VCaP (cell line): ENCODE results near the gene ABCA3.

Experiments used
- H3K27ac ChIP-seq: fragments of 450-650 bp; 2 replicates; pipeline ENCODE4 v1.5.1; 2017
- TF ChIP-seq, protein P1 (sequence below): fragments of 450-650 bp; conservative IDR thresholded peaks from 2 replicates; pipeline ENCODE4 v1.5.1; 2017; ENCODE audit warnings: mild to moderate bottlenecking, moderate library complexity

Gene ABCA3

DNA sequence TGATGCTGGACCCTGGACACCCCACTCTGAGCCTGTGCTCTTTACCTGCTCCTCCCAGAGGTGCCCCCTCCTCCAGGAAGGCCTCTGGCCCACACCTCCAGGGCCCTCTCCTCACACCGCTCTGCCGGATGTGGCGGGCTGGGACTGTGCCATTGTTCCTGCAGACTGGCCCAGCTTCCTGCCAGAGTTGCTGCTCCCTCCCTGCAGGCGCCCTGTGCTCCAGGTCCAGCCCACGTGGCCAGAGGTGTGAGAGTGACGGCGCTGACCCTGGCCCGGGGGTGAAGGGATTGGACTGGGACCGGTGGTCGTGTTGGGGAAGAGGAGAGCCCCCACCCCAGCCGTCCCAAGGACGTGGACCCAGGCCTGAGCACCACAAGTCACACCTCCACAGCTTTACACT is 111.4 kb downstream of the ABCA3 start:
- TF ChIP-seq, protein P1, sequence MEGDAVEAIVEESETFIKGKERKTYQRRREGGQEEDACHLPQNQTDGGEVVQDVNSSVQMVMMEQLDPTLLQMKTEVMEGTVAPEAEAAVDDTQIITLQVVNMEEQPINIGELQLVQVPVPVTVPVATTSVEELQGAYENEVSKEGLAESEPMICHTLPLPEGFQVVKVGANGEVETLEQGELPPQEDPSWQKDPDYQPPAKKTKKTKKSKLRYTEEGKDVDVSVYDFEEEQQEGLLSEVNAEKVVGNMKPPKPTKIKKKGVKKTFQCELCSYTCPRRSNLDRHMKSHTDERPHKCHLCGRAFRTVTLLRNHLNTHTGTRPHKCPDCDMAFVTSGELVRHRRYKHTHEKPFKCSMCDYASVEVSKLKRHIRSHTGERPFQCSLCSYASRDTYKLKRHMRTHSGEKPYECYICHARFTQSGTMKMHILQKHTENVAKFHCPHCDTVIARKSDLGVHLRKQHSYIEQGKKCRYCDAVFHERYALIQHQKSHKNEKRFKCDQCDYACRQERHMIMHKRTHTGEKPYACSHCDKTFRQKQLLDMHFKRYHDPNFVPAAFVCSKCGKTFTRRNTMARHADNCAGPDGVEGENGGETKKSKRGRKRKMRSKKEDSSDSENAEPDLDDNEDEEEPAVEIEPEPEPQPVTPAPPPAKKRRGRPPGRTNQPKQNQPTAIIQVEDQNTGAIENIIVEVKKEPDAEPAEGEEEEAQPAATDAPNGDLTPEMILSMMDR = no peak
- no peak overlapping the region for H3K27ac ChIP-seq

DNA sequence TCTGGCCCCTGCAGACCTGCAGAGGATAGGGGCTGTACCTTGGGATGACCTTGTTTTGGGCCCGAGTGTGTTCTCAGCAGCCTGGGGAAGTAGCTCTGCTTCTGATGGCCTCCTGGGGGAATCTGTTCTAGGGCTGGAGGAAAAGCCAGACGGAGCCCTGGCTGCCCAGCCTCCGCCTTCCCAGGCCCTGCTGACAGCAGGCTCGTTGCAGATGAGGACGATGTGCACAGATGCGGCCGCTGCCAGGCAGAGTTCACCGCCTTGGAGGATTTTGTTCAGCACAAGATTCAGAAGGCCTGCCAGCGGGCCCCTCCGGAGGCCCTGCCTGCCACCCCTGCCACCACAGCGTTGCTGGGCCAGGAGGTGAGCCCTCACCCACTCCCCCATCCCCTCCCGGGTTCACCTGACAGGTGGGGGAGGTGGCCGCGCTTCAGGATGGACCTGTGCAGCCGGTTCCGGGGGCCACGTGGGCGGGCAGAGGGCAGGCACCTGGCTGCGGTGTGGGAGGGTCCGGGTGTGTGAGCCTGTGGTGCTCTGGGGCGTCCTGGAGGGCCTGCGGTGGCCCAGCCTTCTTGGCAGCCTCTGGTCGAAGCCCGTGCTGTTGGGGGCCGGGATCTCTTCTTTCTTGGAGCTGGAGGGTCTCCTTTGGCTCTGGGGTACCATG is 112.2 kb downstream of the ABCA3 start:
- H3K27ac ChIP-seq = no peak overlapping the region
- TF ChIP-seq, protein P1 = no peak

DNA sequence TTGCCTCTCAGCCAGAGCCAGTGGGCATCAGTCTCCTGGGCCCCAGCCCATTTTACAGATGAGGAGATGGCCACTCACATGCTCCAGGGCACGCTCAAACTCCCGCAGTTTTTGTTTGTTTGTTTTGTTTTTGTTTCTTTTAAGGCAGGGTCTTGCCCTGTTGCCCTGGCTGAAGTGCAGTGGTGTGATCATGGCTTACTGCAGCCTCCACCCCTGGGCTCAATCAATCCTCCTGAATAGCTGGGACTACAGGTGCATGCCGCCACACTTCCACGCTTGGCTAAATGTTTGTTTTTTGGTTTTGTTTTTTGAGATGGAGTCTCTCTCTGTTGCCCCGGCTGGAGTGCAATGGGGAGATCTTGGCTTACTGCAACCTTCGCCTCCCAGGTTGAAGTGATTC is 113.6 kb downstream of the ABCA3 start:
- TF ChIP-seq, protein P1 = no peak
- H3K27ac ChIP-seq = peak overlapping the region; percentile 26

DNA sequence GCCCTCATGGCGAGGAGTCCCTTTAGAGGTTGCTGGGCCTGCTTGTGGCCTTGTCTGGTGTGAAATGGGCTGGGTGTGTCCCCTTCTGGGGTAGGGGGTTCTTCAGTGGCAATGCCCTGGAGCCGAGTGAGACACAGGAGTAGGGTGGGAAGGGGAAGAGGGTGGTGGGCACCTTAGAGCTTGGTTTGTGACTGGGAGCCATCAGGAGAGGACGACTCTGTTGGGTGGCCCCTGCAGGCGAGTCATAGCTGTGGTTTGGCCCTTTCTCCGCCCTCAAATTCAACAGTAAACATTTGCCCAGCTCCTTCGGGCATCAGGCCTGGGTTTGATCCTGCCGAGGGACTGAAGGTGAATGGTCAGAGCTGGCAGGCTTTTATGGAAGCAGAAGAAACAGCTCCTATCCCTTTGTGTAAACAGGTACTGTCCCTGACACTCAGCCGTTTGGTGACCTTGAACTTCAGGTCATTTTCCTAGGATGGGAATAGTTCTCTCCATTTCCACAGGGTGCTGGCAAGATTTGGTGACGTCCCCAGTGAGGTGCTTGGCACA is 114.2 kb downstream of the ABCA3 start:
- TF ChIP-seq, protein P1 = no peak
- H3K27ac ChIP-seq = peak overlapping the region; percentile 26
